ENCODE measurements around the gene HMOX2. TPM values are rescaled to one million over a fixed set of nuclear protein-coding genes. Genes with fewer than 3 reads are reported as not detected.

Gene HMOX2
- total RNA-seq, 1 experiment from 2014 or later = 55.1 TPM

DNA sequence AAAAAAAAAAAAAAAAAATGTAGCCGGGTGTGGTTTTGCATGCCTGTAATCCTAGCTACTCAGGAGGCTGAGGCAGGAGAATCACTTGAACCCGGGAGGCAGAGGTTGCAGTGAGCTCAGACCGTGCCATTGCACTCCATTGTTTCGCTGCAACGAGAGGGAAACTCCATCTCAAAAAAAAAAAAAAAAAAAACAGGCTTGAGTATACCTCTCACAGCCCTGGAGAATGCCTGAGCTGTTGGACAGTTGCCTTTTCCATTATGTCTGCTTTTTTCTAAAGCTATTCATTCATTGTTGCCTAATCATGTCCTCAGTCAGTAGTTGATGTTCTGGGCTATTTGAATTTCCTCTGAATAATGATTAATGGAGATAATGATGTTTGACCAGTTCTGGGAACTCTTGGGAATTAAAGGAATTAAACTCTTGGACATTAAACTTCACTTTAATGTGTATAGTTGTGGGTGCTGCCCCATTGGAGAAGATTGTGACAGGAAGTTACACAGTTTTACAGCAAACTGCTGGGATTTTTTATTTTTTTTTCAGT lies 11.8 kb downstream of the HMOX2 start:
- H3K27ac ChIP-seq (ENCODE audit: low read depth, low read length) = peak overlapping the region; percentile 52; the same call in 1 of the 2 replicates
- TF ChIP-seq CBX3 (IDR thresholded peaks at IDR 0.05; ENCODE audit: low read depth) (no peak), JUND (IDR thresholded peaks at IDR 0.05) (no peak), SP1 (IDR thresholded peaks at IDR 0.05; ENCODE audit: low read depth) (no peak), CEBPB (IDR thresholded peaks at IDR 0.05; ENCODE audit: low read depth) (no peak), ZNF274 (IDR thresholded peaks at IDR 0.05; ENCODE audit: low read depth, low read length) (no peak), FOSL1 (IDR thresholded peaks at IDR 0.05; ENCODE audit: low read depth) (no peak), ZFX (IDR thresholded peaks at IDR 0.05) (no peak), REST (IDR thresholded peaks at IDR 0.05; ENCODE audit: low read depth) (no peak), EGR1 (IDR thresholded peaks at IDR 0.05; ENCODE audit: low read depth) (no peak), TCF7L2 (IDR thresholded peaks at IDR 0.05; ENCODE audit: borderline replicate concordance, extremely low read depth, insufficient read depth, insufficient read length) (no peak), ATF3 (IDR thresholded peaks at IDR 0.05) (no peak)
- TF ChIP-seq, protein P1, sequence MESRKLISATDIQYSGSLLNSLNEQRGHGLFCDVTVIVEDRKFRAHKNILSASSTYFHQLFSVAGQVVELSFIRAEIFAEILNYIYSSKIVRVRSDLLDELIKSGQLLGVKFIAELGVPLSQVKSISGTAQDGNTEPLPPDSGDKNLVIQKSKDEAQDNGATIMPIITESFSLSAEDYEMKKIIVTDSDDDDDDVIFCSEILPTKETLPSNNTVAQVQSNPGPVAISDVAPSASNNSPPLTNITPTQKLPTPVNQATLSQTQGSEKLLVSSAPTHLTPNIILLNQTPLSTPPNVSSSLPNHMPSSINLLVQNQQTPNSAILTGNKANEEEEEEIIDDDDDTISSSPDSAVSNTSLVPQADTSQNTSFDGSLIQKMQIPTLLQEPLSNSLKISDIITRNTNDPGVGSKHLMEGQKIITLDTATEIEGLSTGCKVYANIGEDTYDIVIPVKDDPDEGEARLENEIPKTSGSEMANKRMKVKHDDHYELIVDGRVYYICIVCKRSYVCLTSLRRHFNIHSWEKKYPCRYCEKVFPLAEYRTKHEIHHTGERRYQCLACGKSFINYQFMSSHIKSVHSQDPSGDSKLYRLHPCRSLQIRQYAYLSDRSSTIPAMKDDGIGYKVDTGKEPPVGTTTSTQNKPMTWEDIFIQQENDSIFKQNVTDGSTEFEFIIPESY (IDR thresholded peaks at IDR 0.05; ENCODE audit: extremely low read depth, insufficient replicate concordance, low read length) = no peak
- H2AFZ ChIP-seq (ENCODE audit: low read depth, low read length, poor library complexity, severe bottlenecking) = no peak overlapping the region
- H4K20me1 ChIP-seq (ENCODE audit: insufficient read depth) = no peaks in the 10 kb centered on the region
- H3K9me3 ChIP-seq (ENCODE audit: control insufficient read depth in 1 of 2, insufficient read depth in 1 of 2, low read depth in 1 of 2, low read length in 2 of 2) = no peaks in the 10 kb centered on the region
- no peaks in the 10 kb centered on the region for H3K27me3 ChIP-seq (ENCODE audit: insufficient read depth, low read length)
- no peak for ATAC-seq
- no peak overlapping the region for H3K4me3 ChIP-seq (replicated peaks in 1 of 2; ENCODE audit: low read depth in 1 of 2, low read length in 2 of 2)
- no TSS peak for BruUV-seq (replicated peaks)
- no peak for DNase-seq (ENCODE audit: low read depth, low spot score)
- POLR2A ChIA-PET = interaction anchor here (2.5 kb wide), 1 partner anchor 12 kb away, joined by 10 read pairs; the partner anchor contains the start of gene HMOX2
- intact Hi-C loops (cut with micrococcal nuclease) = no loop called here
- no peaks in the 10 kb centered on the region for H3K9me2 ChIP-seq (ENCODE audit: insufficient read depth)
- RAD21 ChIA-PET (ENCODE audit: low non-redundant PET in 1 of 2, low total read pairs in 2 of 2, uncharacterized antibody in 2 of 2, unreplicated experiment in 2 of 2) = no interaction called here
- peaks cover 19 to 37% of the 10 kb centered on the region in 2 experiments for H3K4me1 ChIP-seq (ENCODE audit: control insufficient read depth in 1 of 2, insufficient read depth in 2 of 2, low read length in 2 of 2)
- peak overlapping the region; percentile 7; the same call in 1 of the 2 replicates for H3K4me2 ChIP-seq (ENCODE audit: low read length)
- peaks cover 3 to 4% of the 10 kb centered on the region in 2 experiments; a peak in 3 of 4 replicates for H3K36me3 ChIP-seq (ENCODE audit: control insufficient read depth in 1 of 2, insufficient read depth in 2 of 2, low read length in 2 of 2)
- peaks cover 64% of the 10 kb centered on the region for H3K79me2 ChIP-seq (ENCODE audit: insufficient read depth, low read length)
- CTCF ChIA-PET = no interaction called here
- no peak overlapping the region for H3K9ac ChIP-seq (ENCODE audit: low read length)

Data from HCT116 (cell line).